ENCODE data around the gene KRT31. TPM values are rescaled to one million over a fixed set of nuclear protein-coding genes. Genes with fewer than 3 reads are reported as not detected.

KRT31 gene
- total and polyA plus RNA-seq, 2 of the 13 experiments (the other 11 are each of a cell fraction or from before 2014, with no cell fraction given), result 0.05 TPM; not detected in 1

- TF ChIP-seq ARID3A (IDR thresholded peaks at IDR 0.05; ENCODE audit: low read depth, low read length) (no peak), ZNF232 (CRISPR knock-in tag; IDR thresholded peaks at IDR 0.05; ENCODE audit: borderline replicate concordance) (no peak), PHF8 (CRISPR knock-in tag; IDR thresholded peaks at IDR 0.05) (no peak), HMGA1 (CRISPR knock-in tag; conservative IDR thresholded peaks at IDR 0.05) (no peak), NRL (CRISPR knock-in tag; IDR thresholded peaks at IDR 0.05; ENCODE audit: borderline replicate concordance) (no peak)
- TF ChIP-seq, protein P1, sequence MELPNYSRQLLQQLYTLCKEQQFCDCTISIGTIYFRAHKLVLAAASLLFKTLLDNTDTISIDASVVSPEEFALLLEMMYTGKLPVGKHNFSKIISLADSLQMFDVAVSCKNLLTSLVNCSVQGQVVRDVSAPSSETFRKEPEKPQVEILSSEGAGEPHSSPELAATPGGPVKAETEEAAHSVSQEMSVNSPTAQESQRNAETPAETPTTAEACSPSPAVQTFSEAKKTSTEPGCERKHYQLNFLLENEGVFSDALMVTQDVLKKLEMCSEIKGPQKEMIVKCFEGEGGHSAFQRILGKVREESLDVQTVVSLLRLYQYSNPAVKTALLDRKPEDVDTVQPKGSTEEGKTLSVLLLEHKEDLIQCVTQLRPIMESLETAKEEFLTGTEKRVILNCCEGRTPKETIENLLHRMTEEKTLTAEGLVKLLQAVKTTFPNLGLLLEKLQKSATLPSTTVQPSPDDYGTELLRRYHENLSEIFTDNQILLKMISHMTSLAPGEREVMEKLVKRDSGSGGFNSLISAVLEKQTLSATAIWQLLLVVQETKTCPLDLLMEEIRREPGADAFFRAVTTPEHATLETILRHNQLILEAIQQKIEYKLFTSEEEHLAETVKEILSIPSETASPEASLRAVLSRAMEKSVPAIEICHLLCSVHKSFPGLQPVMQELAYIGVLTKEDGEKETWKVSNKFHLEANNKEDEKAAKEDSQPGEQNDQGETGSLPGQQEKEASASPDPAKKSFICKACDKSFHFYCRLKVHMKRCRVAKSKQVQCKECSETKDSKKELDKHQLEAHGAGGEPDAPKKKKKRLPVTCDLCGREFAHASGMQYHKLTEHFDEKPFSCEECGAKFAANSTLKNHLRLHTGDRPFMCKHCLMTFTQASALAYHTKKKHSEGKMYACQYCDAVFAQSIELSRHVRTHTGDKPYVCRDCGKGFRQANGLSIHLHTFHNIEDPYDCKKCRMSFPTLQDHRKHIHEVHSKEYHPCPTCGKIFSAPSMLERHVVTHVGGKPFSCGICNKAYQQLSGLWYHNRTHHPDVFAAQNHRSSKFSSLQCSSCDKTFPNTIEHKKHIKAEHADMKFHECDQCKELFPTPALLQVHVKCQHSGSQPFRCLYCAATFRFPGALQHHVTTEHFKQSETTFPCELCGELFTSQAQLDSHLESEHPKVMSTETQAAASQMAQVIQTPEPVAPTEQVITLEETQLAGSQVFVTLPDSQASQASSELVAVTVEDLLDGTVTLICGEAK (IDR thresholded peaks at IDR 0.05), result no peak
- TF ChIP-seq, protein P1 (CRISPR knock-in tag; IDR thresholded peaks at IDR 0.05), result no peak
Observed at GRCh38 chr17:41393294-41393693, 4.1 kb downstream of the KRT31 start (continued).
